HCT116 (cell line): Measurements from ENCODE around the gene ETS1.

Source experiments
- CTCF ChIP-seq, 3 experiments: fragments of 200-600 bp in 1 of 3; sonication (generic) in 1 of 3; IDR thresholded peaks in 2 of 3; conservative IDR thresholded peaks in 1 of 3; 2 replicates each; pipeline ENCODE4 v1.5.1; 2012 to 2017; ENCODE audit warnings: low read depth in 2 of 3, low read length in 2 of 3, antibody characterized with exemption in 1 of 3, borderline replicate concordance in 1 of 3, control low read depth in 1 of 3, mild to moderate bottlenecking in 1 of 3, mixed read lengths in 1 of 3, mixed run types in 1 of 3, moderate library complexity in 1 of 3; ENCODE audit not compliant: insufficient read depth in 1 of 3
- EZH2 ChIP-seq: fragments of 200-600 bp; sonication (generic); IDR thresholded peaks from 2 replicates; pipeline ENCODE4 v1.6.1; 2017; ENCODE audit warnings: antibody characterized with exemption, mixed run types

DNA sequence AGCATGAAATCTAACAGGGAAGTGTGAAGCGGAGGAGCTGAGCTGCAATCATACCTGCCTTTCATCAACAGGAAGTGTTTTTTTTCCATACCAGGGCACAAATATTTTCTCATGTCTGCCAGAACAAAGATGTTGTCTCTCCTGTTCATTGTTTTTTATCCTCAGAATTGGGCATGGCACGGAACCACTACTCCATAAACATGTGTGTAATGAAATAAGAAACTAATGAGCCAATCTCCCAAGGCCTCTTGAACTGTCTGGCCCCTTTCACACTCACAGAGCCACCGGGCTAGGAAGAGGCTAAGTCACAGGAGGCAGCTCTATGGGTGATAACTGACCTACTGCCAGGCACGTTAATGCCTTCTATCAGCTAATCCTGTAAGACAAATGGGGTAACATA is 124.4 kb downstream of the ETS1 start:
- TF ChIP-seq EZH2 (no peak), CTCF (IDR thresholded peaks at IDR 0.05 in 2 of 3, conservative IDR thresholded peaks at IDR 0.05 in 1 of 3; ENCODE audit: borderline replicate concordance in 1 of 3, insufficient read depth in 1 of 3, low read depth in 2 of 3, low read length in 2 of 3) (no peak)
